Keratinocyte (primary cell): ENCODE data around the gene ADARB2.

Experiments used
- EZH2 ChIP-seq: IDR thresholded peaks from one replicate; pipeline ENCODE4 v1.6.1; 2012; ENCODE audit warnings: inconsistent platforms, mild to moderate bottlenecking, low read length, moderate library complexity
- TF ChIP-seq, protein P1 (sequence below), 3 experiments: IDR thresholded peaks in 1 of 3; conservative IDR thresholded peaks in 1 of 3; optimal IDR thresholded peaks in 1 of 3; 2 replicates in 2 of 3; 3 replicates in 1 of 3; pipeline versions ENCODE3 to v1.5.1; 2011; ENCODE audit warnings: low read length in 3 of 3, mild to moderate bottlenecking in 3 of 3, moderate library complexity in 2 of 3, control low read depth in 1 of 3, inconsistent platforms in 1 of 3; ENCODE audit not compliant: insufficient read depth in 2 of 3; ENCODE audit errors: extremely low read depth in 1 of 3

DNA sequence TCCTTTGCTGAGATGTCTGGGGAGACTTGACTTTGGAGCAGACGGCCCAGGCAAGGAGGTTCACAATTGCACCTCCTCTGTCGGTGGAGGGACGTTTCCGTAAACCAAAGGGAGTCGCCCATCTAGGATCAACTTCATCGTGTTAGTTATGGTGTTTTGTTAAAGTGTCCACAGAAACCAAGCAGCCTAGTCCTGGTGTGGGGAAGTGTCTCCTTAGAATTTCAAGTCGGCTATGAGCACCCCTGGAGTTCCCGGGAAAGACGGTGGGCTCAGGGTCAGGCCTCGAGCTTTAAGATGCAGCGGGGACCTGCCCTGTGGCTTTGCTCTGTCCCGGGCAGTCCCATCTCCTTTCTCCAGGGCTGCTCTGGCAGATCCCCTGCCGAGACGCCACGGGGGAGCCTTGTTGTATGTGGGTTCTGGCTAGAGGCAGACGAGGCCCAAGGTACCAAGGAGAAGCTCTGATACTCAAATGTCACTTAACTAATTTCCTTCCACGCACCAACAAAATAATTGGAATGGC lies 319.2 kb downstream of the ADARB2 start:
- TF ChIP-seq, protein P1, sequence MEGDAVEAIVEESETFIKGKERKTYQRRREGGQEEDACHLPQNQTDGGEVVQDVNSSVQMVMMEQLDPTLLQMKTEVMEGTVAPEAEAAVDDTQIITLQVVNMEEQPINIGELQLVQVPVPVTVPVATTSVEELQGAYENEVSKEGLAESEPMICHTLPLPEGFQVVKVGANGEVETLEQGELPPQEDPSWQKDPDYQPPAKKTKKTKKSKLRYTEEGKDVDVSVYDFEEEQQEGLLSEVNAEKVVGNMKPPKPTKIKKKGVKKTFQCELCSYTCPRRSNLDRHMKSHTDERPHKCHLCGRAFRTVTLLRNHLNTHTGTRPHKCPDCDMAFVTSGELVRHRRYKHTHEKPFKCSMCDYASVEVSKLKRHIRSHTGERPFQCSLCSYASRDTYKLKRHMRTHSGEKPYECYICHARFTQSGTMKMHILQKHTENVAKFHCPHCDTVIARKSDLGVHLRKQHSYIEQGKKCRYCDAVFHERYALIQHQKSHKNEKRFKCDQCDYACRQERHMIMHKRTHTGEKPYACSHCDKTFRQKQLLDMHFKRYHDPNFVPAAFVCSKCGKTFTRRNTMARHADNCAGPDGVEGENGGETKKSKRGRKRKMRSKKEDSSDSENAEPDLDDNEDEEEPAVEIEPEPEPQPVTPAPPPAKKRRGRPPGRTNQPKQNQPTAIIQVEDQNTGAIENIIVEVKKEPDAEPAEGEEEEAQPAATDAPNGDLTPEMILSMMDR (optimal IDR thresholded peaks at IDR 0.05 in 1 of 3, IDR thresholded peaks at IDR 0.05 in 1 of 3, conservative IDR thresholded peaks at IDR 0.05 in 1 of 3; ENCODE audit: extremely low read depth in 1 of 3, insufficient read depth in 2 of 3, low read length in 3 of 3) = no peak
- no peak for TF ChIP-seq EZH2
